K562 (cell line): Measurements from ENCODE around the gene LPAR2. TPM values are rescaled to one million over a fixed set of nuclear protein-coding genes. Genes with fewer than 3 reads are reported as not detected.

ENCODE experiments used
- ATAC-seq: fragments of 200-7000 bp; cut with Tn5 transposase; 3 replicates; pipeline ENCODE4 v1.9.1; 2020; ENCODE audit warnings: moderate library complexity
- BruUV-seq: library from RNA; stranded (reverse); fragments of 400-500 nt; replicated peaks from 2 replicates; lab custom pipeline; 2021; lab: Mats Ljungman, UMichigan
- CTCF ChIA-PET: fragments of 300-600 bp; formaldehyde crosslinking; extraction: SDS; loops from one replicate; lab custom pipeline; 2021; ENCODE audit warnings: low intra/inter-chr PET ratio; lab: Yijun Ruan, JAX
- POLR2A ChIA-PET: fragments of 300-600, 350-650 bp; sonication (Branson Sonifier 250); formaldehyde crosslinking; extraction: SDS; loops from one replicate; lab custom pipeline; 2021; ENCODE audit warnings: antibody characterized with exemption, inconsistent platforms; lab: Yijun Ruan, JAX
- DNase-seq, 4 experiments: peaks; one replicate each; pipeline versions ENCODE4 v3.0.0 to v3.0.0-alpha.2; 2011 to 2018; ENCODE audit warnings: low spot score in 3 of 4, mixed read lengths in 3 of 4; ENCODE audit errors: extremely low read depth in 1 of 4
- FAIRE-seq: peaks from 2 replicates; lab custom pipeline; 2011; peaks lifted over from hg19 to GRCh38; lab: Jason Lieb, UNC
- H2AFZ ChIP-seq: 2 replicates; pipeline ENCODE4 v1.6.0; 2011; ENCODE audit warnings: low read depth, low read length, control low read depth, inconsistent platforms
- H3K27ac ChIP-seq: fragments of 200-600 bp; 3 replicates; pipeline ENCODE4 v1.8.0; 2011; ENCODE audit warnings: low read depth, mild to moderate bottlenecking, control low read depth, inconsistent platforms, low read length, moderate library complexity, mixed read lengths; ENCODE audit errors: extremely low read depth
- H3K27me3 ChIP-seq, 2 experiments: fragments of 300-600 bp in 1 of 2; 2 replicates in 1 of 2; 3 replicates in 1 of 2; pipeline versions ENCODE4 v1.6.0 to v1.8.0; 2011; ENCODE audit warnings: inconsistent platforms in 2 of 2, low read length in 2 of 2, mild to moderate bottlenecking in 1 of 2, mixed read lengths in 1 of 2, moderate library complexity in 1 of 2; ENCODE audit not compliant: control insufficient read depth in 2 of 2, insufficient read depth in 2 of 2
- H3K36me3 ChIP-seq: fragments of 300-600 bp; 3 replicates; pipeline ENCODE4 v1.8.0; 2011; ENCODE audit warnings: mild to moderate bottlenecking, low read length, inconsistent platforms; ENCODE audit not compliant: control insufficient read depth, insufficient read depth
- H3K4me1 ChIP-seq, 2 experiments: fragments of 200-600 bp in 1 of 2; replicated peaks in 1 of 2; 2 replicates in 1 of 2; 3 replicates in 1 of 2; pipeline versions ENCODE4 v1.5.1 to v1.8.0; 2011; ENCODE audit warnings: inconsistent platforms in 2 of 2, low read length in 2 of 2, mild to moderate bottlenecking in 1 of 2, mixed read lengths in 1 of 2, moderate library complexity in 1 of 2; ENCODE audit not compliant: control insufficient read depth in 2 of 2, insufficient read depth in 2 of 2
- H3K4me2 ChIP-seq: 2 replicates; pipeline ENCODE4 v1.6.1; 2011; ENCODE audit warnings: low read length, control low read depth, inconsistent platforms, mixed read lengths; ENCODE audit not compliant: insufficient read depth
- H3K4me3 ChIP-seq: fragments of 200-600 bp; sonication (generic), shearing (Covaris generic); 2 replicates; pipeline ENCODE4 v1.5.1; 2016; ENCODE audit warnings: control low read depth, inconsistent platforms
- H3K79me2 ChIP-seq: fragments of 200-600 bp; 3 replicates; pipeline ENCODE4 v1.8.0; 2011; ENCODE audit warnings: low read length, inconsistent platforms; ENCODE audit not compliant: control insufficient read depth, insufficient read depth
- H3K9ac ChIP-seq, 2 experiments: 2 replicates each; pipeline versions ENCODE4 v1.6.0 to v1.6.1; 2011; ENCODE audit warnings: low read depth in 2 of 2, low read length in 2 of 2, control low read depth in 1 of 2, inconsistent platforms in 1 of 2, mild to moderate bottlenecking in 1 of 2, mixed read lengths in 1 of 2; ENCODE audit not compliant: insufficient read depth in 1 of 2
- H3K9me1 ChIP-seq: one replicate; pipeline ENCODE4 v1.6.0; 2011; ENCODE audit warnings: inconsistent platforms, mild to moderate bottlenecking, low read length, moderate library complexity; ENCODE audit not compliant: control insufficient read depth, insufficient read depth
- H3K9me3 ChIP-seq: replicated peaks from 2 replicates; pipeline ENCODE4 v1.5.1; 2011; ENCODE audit warnings: low read depth, low read length, inconsistent platforms; ENCODE audit not compliant: control insufficient read depth, insufficient read depth
- H4K20me1 ChIP-seq: replicated peaks from 2 replicates; pipeline ENCODE4 v1.6.1; 2011; ENCODE audit warnings: low read length, inconsistent platforms, mixed read lengths; ENCODE audit not compliant: control insufficient read depth, insufficient read depth
- BRD4 ChIP-seq: fragments of 200-600 bp; sonication (generic); IDR thresholded peaks from 2 replicates; pipeline ENCODE4 v1.6.1; 2017; ENCODE audit warnings: inconsistent platforms
- ETV6 ChIP-seq, 3 experiments: fragments of 150-350 bp in 1 of 3; sonication (generic) in 1 of 3; formaldehyde crosslinking in 1 of 3; IDR thresholded peaks; 2 replicates each; pipeline versions ENCODE4 v1.6.1 to v1.8.0; 2014 to 2022; ENCODE audit warnings: borderline replicate concordance in 2 of 3, low read depth in 2 of 3, antibody characterized with exemption in 1 of 3, low read length in 1 of 3, mild to moderate bottlenecking in 1 of 3, missing genetic modification reagents in 1 of 3
- FOSL1 ChIP-seq: fragments of 200-800 bp; sonication (Bioruptor generic); conservative IDR thresholded peaks from 2 replicates; pipeline ENCODE4 v1.6.1; 2016; ENCODE audit warnings: missing genetic modification characterization, missing compliant biosample characterization
- FOXK2 ChIP-seq, 2 experiments: fragments of 450-650 bp; IDR thresholded peaks in 1 of 2; conservative IDR thresholded peaks in 1 of 2; 2 replicates each; pipeline ENCODE4 v1.6.1; 2016; ENCODE audit warnings: low read depth in 2 of 2, mild to moderate bottlenecking in 1 of 2
- NR2C2 ChIP-seq, 2 experiments: fragments of 200-800 bp in 1 of 2; sonication (Bioruptor generic) in 1 of 2; sonication (generic) in 1 of 2; formaldehyde crosslinking in 1 of 2; IDR thresholded peaks; 2 replicates each; pipeline versions ENCODE4 v1.6.1 to v1.8.0; 2016 to 2022; ENCODE audit warnings: mild to moderate bottlenecking in 1 of 2, missing compliant biosample characterization in 1 of 2, missing genetic modification characterization in 1 of 2, missing genetic modification reagents in 1 of 2
- PKNOX1 ChIP-seq: fragments of 450-650 bp; IDR thresholded peaks from 2 replicates; pipeline ENCODE4 v1.6.1; 2016
- TGIF2 ChIP-seq: sonication (generic); formaldehyde crosslinking; IDR thresholded peaks from 2 replicates; pipeline ENCODE4 v1.8.1; 2022; ENCODE audit warnings: mild to moderate bottlenecking, missing genetic modification reagents, moderate library complexity
- XRCC3 ChIP-seq: fragments of 450-650 bp; IDR thresholded peaks from 2 replicates; pipeline ENCODE4 v1.6.1; 2017; ENCODE audit warnings: mild to moderate bottlenecking, moderate library complexity
- ZNF165 ChIP-seq: fragments of 250-450 bp; sonication (Bioruptor Pico); IDR thresholded peaks from 2 replicates; pipeline ENCODE4 v1.4.0; 2020; ENCODE audit warnings: borderline replicate concordance
- ZNF41 ChIP-seq: fragments of 250-450 bp; sonication (Bioruptor Pico); conservative IDR thresholded peaks from 2 replicates; pipeline ENCODE4 v1.4.0; 2020; ENCODE audit warnings: mild to moderate bottlenecking
- WGBS: fragments of 100-300 bp; shearing (Covaris generic); methylation state at CpG from one replicate; pipeline ENCODE4 v1.1.6; 2016; ENCODE audit warnings: low coverage, mixed read lengths; ENCODE audit not compliant: insufficient coverage; ENCODE audit errors: missing lambda C conversion rate; 5-methylcytosine and 5-hydroxymethylcytosine counted together
- in situ Hi-C: fragments of 300-500 bp; cut with MboI; formaldehyde crosslinking; loops from 4 replicates; pipeline ENCODE4 v1.15.0; 2018; ENCODE audit warnings: inconsistent platforms, mixed read lengths
- intact Hi-C: fragments of 100-400 bp; cut with micrococcal nuclease; formaldehyde crosslinking; loops from 2 replicates; pipeline ENCODE4 v1.14.2; 2022
- polyA plus RNA-seq, 8 experiments: library from polyadenylated mRNA; depleted of rRNA in 4 of 8; stranded (reverse) in 5 of 8; unstranded in 3 of 8; fragments of >200 nt; fragmentation: Nextera tagmentation in 2 of 8; fragmentation: Illumina TruSeq in 1 of 8; extraction: Ambion mirVana in 2 of 8; extraction: Trizol in 1 of 8; gene quantifications; 2 replicates each; pipeline versions ENCODE4 v1.2.1 to v1.2.3, GENCODE V29; 2011 to 2014; ENCODE audit warnings: inconsistent platforms in 1 of 8, missing spikeins in 1 of 8
- total RNA-seq, 7 experiments: library from RNA; depleted of rRNA in 6 of 7; stranded (reverse); fragments of >200 nt in 6 of 7; fragmentation: Illumina TruSeq in 2 of 7; extraction: Trizol in 2 of 7; gene quantifications; 2 replicates each; pipeline versions ENCODE4 v1.2.1 to v1.2.3, GENCODE V29; 2011 to 2021; ENCODE audit warnings: low replicate concordance in 1 of 7

LPAR2 gene
- total and polyA plus RNA-seq, 9 of the 15 experiments (the other 6 are each of a cell fraction or from before 2014, with no cell fraction given), result 0.63 to 13.8 (median 4.4) TPM

DNA sequence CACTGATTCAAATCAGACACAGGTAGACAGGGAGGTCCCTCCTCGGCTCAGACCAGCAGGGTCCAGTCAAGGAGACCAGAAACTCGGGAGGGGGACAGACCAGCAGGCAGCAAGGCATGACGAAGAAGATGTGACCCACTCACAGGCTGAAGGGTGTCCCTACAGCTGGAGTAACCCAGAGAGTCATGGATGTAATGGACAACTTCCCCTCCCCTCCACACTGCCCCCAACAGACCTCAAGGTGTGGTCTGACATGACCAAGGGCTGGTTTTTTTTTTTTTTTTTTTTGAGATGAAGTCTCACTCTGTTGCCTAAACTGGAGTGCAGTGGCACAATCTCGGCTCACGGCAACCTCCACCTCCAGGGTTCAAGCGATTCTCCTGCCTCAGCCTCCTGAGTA, 43.7 kb downstream of the LPAR2 start:
- Histone ChIP-seq H3K36me3 (no peaks in the 10 kb centered on the region), H3K27ac (no peak overlapping the region), H3K4me1 (no peaks in the 10 kb centered on the region; a peak in 1 of 5 replicates), H3K4me3 (no peak overlapping the region), H2AFZ (no peak overlapping the region), H3K9ac (no peak overlapping the region), H3K4me2 (no peak overlapping the region), H3K9me1 (no peaks in the 10 kb centered on the region), H3K79me2 (no peaks in the 10 kb centered on the region), H3K9me3 (no peaks in the 10 kb centered on the region), H3K27me3 (peaks cover 0 to 8% of the 10 kb centered on the region in 2 experiments; a peak in 2 of 5 replicates), H4K20me1 (no peaks in the 10 kb centered on the region)
- DNase-seq (no peak), FAIRE-seq (no peak), ATAC-seq (peak; percentile 61)
- BruUV-seq, result no TSS peak
- TF ChIP-seq NR2C2 (CRISPR knock-in tag; IDR thresholded peaks at IDR 0.05), result no peak
- no peak for TF ChIP-seq NR2C2 (tag; IDR thresholded peaks at IDR 0.05)
- TF ChIP-seq FOXK2 (conservative IDR thresholded peaks at IDR 0.05 in 1 of 2, IDR thresholded peaks at IDR 0.05 in 1 of 2; ENCODE audit: low read depth in 2 of 2), result no peak
- no peak for TF ChIP-seq BRD4
- TF ChIP-seq ZNF41 (CRISPR knock-in tag), result no peak
- no peak for TF ChIP-seq ZNF165 (CRISPR knock-in tag)
- no peak for TF ChIP-seq XRCC3
- TF ChIP-seq FOSL1 (tag), result no peak
- no peak for TF ChIP-seq TGIF2 (CRISPR knock-in tag)
- TF ChIP-seq ETV6 (IDR thresholded peaks at IDR 0.05; ENCODE audit: borderline replicate concordance in 1 of 2, low read depth in 2 of 2, low read length in 1 of 2), result no peak
- TF ChIP-seq ETV6 (CRISPR knock-in tag; IDR thresholded peaks at IDR 0.05; ENCODE audit: borderline replicate concordance), result no peak
- TF ChIP-seq PKNOX1, result no peak
- ChIA-PET POLR2A (no interaction called here), CTCF (no interaction called here)
- in situ Hi-C loops, result no loop called here
- intact Hi-C loops, result no loop called here
- 11% methylated on average over 6 of the region's 6 CpGs for WGBS
